Activated naive CD4-positive, alpha-beta T cell treated with anti-CD3 and anti-CD28 coated beads, Interleukin-2, amount 50 U/mL, for 72 hours (primary cell): Measurements from ENCODE around the gene ZFR2. TPM values are rescaled to one million over a fixed set of nuclear protein-coding genes. Genes with fewer than 3 reads are reported as not detected.
"Not testable (repeated sequence)": the region's sequence is repeated elsewhere in the genome, so short reads cannot be mapped to it uniquely, and the experiment has no call there.

ENCODE experiments used
- ATAC-seq, 2 donors: fragments of 150-1000 bp; cut with Tn5 transposase; 2 replicates each; pipeline ENCODE4 v1.10.0; 2021; ENCODE audit warnings: mild to moderate bottlenecking in 2 of 2, moderate library complexity in 2 of 2
- DNase-seq, 2 donors: peaks; one replicate each; pipeline ENCODE4 v3.0.0; 2021 to 2022; ENCODE audit warnings: low spot score in 2 of 2
- H3K27ac Mint-ChIP-seq, 2 donors: one replicate each; pipeline ENCODE4 v1.8.0; 2022; ENCODE audit warnings: mild to moderate bottlenecking in 2 of 2, mixed read lengths in 2 of 2
- H3K36me3 Mint-ChIP-seq, 2 donors: one replicate each; pipeline ENCODE4 v1.8.0; 2022; ENCODE audit warnings: mixed read lengths in 2 of 2
- H3K9me3 Mint-ChIP-seq, 2 donors: one replicate each; pipeline ENCODE4 v1.8.0; 2022; ENCODE audit warnings: mixed read lengths in 2 of 2
- total RNA-seq, 2 donors: library from RNA; stranded (reverse); gene quantifications; one replicate each; pipeline ENCODE4 v1.2.3, GENCODE V29; 2022

ZFR2 gene
- total RNA-seq, 2 donors from 2014 or later = 0.11 to 0.70 TPM

DNA sequence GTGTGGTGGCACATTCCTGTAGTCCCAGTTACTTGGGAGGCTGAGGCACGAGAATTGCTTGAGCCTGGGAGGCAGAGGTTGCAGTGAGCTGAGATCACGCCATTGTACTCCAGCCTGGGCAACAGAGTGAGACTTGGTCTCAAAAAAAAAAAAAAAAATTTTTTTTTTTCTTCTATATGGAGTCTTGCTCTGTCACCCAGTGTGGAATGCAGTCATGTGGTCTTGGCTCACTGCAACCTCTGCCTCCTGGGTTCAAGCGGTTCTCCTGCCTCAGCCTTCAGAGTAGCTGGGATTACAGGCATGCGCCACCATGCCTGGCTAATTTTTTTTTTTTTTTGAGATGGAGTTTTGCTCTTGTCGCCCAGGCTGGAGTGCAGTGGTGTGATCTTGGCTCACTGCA, 103.1 kb downstream of the ZFR2 start:
- not testable (repeated sequence) for DNase-seq, ATAC-seq, H3K9me3 Mint-ChIP-seq
- H3K36me3 Mint-ChIP-seq = peaks cover 7 to 14% of the 10 kb centered on the region in 2 donors
- H3K27ac Mint-ChIP-seq = peak overlapping the region in 1 of 2 donors; percentile 85

DNA sequence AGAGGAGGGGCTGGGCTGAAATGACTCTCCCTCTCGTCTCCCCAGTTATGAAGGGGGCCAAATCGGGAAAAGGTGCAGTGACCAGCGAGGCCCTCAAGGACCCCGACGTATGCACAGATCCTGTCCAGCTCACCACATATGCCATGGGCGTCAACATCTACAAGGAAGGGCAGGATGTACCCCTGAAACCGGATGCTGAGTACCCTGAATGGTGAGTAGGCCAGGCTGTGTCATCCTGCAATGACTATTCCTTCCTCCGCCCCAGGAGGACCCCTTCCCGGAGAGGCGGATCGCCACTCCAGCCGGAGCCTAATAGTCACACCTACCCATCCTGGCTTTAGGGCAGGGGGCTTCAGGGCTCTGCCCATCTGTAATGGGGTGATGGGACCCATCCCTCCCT, 103.7 kb downstream of the ZFR2 start:
- DNase-seq = no peak
- H3K36me3 Mint-ChIP-seq = peaks cover 7 to 14% of the 10 kb centered on the region in 2 donors
- H3K27ac Mint-ChIP-seq = no peak overlapping the region
- no peaks in the 10 kb centered on the region for H3K9me3 Mint-ChIP-seq
- no peak for ATAC-seq

DNA sequence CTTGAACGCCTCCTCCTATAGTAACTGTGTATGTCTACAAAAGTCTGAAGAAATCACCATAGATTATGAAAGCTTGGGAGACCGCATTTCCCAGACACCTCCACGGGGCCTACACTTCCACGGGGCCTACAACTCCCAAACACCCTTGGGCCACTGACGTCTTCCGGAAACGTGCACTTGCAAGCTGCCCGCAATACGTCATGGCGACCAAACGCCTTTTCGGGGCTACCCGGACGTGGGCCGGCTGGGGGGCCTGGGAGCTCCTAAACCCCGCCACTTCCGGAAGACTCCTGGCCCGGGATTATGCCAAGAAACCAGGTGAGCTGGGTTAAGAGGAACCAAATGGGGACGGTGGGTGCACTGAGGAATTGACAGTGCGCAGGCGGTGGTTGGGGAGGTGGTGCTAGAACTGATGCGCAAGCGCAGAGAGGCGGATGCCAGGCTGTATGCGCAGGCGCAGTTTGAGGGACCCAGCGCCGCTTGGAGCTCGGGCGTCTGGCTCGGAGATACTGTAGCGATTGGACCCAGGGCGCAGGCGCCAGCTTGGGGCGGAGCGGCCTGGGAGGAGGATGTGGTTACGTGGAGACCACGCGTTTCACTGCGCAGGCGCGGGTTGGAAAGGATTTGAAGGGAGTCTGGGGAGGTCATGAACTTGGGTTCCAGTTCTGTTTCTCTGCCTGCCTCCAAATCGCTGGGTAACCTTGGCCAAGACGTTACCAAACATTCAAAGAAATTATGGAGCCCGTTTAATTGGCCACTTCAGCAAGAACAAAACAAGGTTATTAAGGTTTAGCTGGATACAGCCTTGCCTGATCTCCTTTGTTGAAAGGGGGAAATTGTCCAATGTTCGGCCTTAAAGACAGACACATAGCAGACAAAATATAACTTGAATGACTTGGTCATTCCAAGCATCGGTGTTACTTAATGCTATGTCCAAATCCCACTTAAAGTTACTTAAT, 106.1 kb downstream of the ZFR2 start, which contains the start of gene MRPL54:
MRPL54 (plus strand) TSS at position 182 of the 959 bp plus-strand sequence; CDS start at position 201, 19 bp downstream.
- Mint-ChIP-seq H3K9me3 (no peaks in the 10 kb centered on the region), H3K27ac (peak within 1 kb of the TSS; percentile 98 to 99), H3K36me3 (peaks cover 7 to 14% of the 10 kb centered on the region in 2 donors)
- peak; percentile 99 to 100 for DNase-seq
- ATAC-seq = peak; percentile 87 to 88

DNA sequence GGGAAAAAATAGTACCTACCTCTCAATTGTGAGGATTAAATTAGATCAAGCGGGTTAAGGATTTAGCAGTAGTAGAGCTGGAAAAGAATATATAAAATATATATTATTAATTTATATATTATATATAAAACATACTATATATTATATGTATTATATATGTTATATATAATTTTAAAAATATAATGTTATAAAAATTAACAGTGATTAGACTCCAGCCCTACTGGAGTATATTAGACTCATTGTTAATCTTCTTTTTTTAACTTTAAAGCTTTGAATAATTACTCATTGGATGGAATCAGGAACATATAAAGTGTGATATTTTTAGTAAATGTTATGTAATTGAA, 106.7 kb downstream of the ZFR2 start:
- H3K27ac Mint-ChIP-seq = peak overlapping the region; percentile 98 to 99
- H3K9me3 Mint-ChIP-seq = no peaks in the 10 kb centered on the region
- H3K36me3 Mint-ChIP-seq = peaks cover 7 to 14% of the 10 kb centered on the region in 2 donors
- ATAC-seq (no peak), DNase-seq (no peak)

DNA sequence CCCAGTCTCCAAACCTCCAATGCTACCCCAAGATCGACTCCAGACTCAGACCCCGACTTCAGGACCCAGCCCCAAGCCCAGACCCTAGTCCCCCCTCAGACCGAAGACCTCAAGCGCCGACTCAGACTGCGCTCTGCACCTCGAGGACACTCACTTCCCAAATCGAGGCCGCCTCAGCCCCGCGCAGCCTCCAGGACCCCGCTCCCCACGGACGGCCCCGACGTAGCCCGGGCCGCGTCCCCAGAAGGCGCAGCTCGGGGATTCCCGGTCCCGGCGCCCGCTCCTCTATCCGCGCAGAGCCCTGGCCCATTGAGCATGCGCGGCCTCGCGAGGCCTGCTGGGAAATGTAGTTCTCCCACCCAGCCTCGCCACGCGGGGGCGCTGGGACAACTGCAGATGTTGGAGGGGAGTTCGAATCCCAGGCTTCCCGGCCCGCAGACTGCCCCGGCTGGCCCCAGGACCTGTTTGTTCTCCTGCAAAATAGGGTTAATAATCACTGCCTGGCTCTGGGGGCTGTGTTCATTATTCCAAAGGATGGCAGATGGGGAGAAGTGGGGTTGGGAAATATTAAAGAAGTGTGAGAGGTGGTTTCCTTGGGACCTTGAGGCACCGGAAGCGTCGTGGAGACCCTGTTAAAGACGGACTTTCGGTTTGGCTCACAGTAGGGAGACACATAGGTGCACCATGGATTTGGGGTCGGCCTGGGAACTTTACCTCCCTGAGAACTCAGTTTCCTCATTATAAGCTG, 107.3 kb downstream of the ZFR2 start, which contains the start of gene APBA3:
APBA3 (minus strand) TSS at position 311 of the 748 bp plus-strand sequence. CDS start 1,428 bp downstream, outside the sequence.
- peak; percentile 58 to 61 for ATAC-seq
- peaks cover 7 to 13% of the 10 kb centered on the region in 2 donors for H3K36me3 Mint-ChIP-seq
- no peaks in the 10 kb centered on the region for H3K9me3 Mint-ChIP-seq
- peak within 1 kb of the TSS; percentile 98 to 99 for H3K27ac Mint-ChIP-seq
- peak; percentile 97 to 99 for DNase-seq

DNA sequence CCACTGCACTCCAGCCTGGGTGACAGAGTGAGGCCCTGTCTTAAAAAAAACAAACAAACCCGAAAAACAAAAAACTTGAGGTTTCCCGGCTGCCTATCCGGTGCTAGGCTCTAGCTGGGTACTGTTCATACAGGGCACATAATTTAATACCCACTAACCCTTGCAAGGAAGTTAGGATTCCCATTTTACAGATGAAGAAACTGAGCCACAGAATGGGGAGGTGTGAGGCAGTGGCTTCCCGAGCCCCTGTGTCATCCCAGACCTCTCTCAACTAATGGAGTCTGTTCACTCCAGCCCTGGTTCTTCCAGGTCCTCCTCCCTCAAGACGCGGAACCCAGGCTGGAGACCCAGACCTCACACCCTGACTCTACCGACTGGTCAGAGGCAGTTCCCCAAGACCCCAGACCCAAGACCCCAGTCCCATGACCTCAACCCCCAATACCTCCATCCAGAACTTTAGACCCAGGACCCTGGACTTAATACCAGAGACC, 107.9 kb downstream of the ZFR2 start:
- peak overlapping the region; percentile 98 to 99 for H3K27ac Mint-ChIP-seq
- H3K36me3 Mint-ChIP-seq = peaks cover 7 to 9% of the 10 kb centered on the region in 2 donors
- no peak for ATAC-seq
- DNase-seq = peak in 1 of 2 donors; percentile 33
- H3K9me3 Mint-ChIP-seq = no peaks in the 10 kb centered on the region

DNA sequence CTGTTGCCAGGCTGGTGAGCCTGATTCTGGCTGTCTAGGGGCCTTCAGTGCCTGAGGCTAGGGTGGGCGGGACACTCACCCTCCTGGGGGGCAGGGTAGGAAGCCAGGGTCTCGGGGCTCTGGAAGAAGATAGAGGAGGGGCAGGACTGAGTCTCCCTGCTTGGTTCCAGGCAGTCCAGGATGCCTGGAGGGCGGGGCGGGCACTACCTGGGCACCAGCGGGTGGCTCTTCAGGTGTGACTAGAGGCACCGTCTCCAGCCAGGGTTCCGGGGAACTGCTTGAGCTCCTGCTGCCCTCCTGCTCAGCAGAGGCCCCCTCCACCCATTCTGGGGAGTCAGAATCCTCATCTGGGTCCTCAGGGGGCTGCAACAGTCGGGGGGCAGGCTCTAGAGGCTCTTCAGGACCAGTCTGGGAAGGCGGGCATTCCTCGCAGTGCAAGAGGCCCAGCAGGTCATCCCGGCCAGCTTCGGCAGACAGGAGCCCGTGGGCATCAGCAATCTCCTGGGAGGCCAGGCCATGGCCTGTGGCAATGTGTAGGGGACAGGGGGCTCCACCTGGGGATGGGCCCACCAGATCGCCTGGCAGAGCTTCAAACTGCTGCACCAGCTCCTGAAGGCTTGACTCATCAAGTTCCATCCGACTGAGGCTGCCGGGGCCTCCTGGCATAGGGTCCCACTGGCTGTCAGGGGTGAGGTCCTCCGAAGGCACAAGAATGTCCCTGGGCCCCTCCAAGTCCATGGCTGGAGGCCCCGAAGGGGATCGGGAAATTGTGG, 109.2 kb downstream of the ZFR2 start:
- H3K9me3 Mint-ChIP-seq = no peaks in the 10 kb centered on the region
- DNase-seq = no peak
- no peak for ATAC-seq
- peaks cover 7 to 13% of the 10 kb centered on the region in 2 donors for H3K36me3 Mint-ChIP-seq
- peak overlapping the region in 1 of 2 donors; percentile 98 for H3K27ac Mint-ChIP-seq

DNA sequence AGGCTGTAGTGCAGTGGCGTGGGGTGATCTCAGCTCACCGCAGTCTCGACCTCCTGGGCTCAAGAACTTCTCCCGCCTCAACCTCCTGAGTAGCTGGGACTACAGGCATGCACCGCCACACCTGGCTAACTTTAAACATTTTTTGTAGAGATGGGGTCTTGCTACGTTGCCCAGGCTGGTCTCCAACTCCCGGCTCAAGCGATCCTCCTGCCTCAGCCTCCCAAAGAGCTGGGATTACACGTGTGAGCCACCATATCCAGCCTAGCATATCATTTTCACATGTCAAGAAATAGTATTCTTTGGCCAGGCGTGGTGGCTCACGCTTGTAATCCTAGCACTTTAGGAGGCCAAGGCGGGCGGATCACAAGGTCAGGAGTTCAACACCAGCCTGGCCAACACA, 110.5 kb downstream of the ZFR2 start:
- Mint-ChIP-seq H3K36me3 (peaks cover 7 to 15% of the 10 kb centered on the region in 2 donors), H3K27ac (peak overlapping the region in 1 of 2 donors; percentile 29)
- not testable (repeated sequence) for DNase-seq, ATAC-seq, H3K9me3 Mint-ChIP-seq

DNA sequence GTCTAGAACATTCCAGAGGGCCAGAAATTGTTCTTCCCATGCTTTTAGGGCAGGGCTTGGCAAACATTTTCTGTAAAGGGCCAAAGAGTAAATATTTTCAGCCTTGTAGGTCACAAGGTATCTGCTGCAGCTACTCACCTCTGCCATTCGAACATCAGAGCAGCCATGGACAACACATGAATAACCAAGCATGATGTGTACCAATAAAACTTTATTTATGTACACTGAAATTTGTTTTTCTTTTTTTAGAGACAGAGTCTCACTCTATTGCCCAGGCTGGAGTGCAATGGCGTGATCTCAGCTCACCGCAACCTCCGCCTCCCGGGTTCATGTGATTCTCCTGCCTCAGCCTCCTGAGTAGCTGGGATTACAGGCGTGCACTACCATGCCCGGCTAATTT, 111.1 kb downstream of the ZFR2 start:
- not testable (repeated sequence) for H3K27ac Mint-ChIP-seq, ATAC-seq, DNase-seq, H3K9me3 Mint-ChIP-seq
- H3K36me3 Mint-ChIP-seq = peaks cover 7 to 15% of the 10 kb centered on the region in 2 donors

Other genes with a start within 250 kb of the ZFR2 start
- gene CACTIN, start 242.2 kb downstream of the ZFR2 start, total RNA-seq = 10 to 100 TPM; 26.0 to 34.2 TPM
- gene PIP5K1C, start 168.6 kb downstream of the ZFR2 start, total RNA-seq = 10 to 100 TPM; 11.5 to 13.5 TPM
- 1 to 10 TPM; 2.6 to 6.3 TPM for gene TJP3, start 160.7 kb downstream of the ZFR2 start, total RNA-seq
- gene APBA3, start 107.3 kb downstream of the ZFR2 start, total RNA-seq = 10 to 100 TPM; 44.6 to 61.7 TPM
- gene MRPL54, start 106.4 kb downstream of the ZFR2 start, total RNA-seq = 10 to 100 TPM; 15.7 to 68.7 TPM
- gene RAX2, start 96.8 kb downstream of the ZFR2 start, total RNA-seq = not detected
- 10 to 100 TPM in 1 of 2 donors, 1 to 10 TPM in 1; 7.4 to 27.8 TPM for gene MATK, start 82.7 kb downstream of the ZFR2 start, total RNA-seq
- under 1 TPM in 1 of 2 donors, not detected in 1; 0.39 TPM for gene ATCAY, start 11.6 kb upstream of the ZFR2 start, total RNA-seq
- not detected for gene NMRK2, start 64.0 kb upstream of the ZFR2 start, total RNA-seq
- gene DAPK3, start 102.1 kb upstream of the ZFR2 start, total RNA-seq = 10 to 100 TPM; 28.4 to 61.4 TPM
- 1,000 to 10,000 TPM; 3,216 to 3,705 TPM for gene EEF2, start 116.4 kb upstream of the ZFR2 start, total RNA-seq
- gene PIAS4, start 138.7 kb upstream of the ZFR2 start, total RNA-seq = 10 to 100 TPM; 28.0 to 30.6 TPM
- 10 to 100 TPM; 23.4 to 26.0 TPM for gene ZBTB7A, start 197.9 kb upstream of the ZFR2 start, total RNA-seq